Endometrial microvascular endothelial cells (primary cell): ENCODE measurements around the gene PSG11. TPM values are rescaled to one million over a fixed set of nuclear protein-coding genes. Genes with fewer than 3 reads are reported as not detected.
"Not testable (repeated sequence)": the region's sequence is repeated elsewhere in the genome, so short reads cannot be mapped to it uniquely, and the experiment has no call there.

Source experiments
- in situ Hi-C: cut with HindIII; loops from 2 replicates; pipeline ENCODE4 v1.10.0; 2017; ENCODE audit warnings: low sequenced_read_pairs, low pct_unique_long_range_greater_than_20kb; ENCODE audit errors: inconsistent ontology term
- total RNA-seq: library from RNA; depleted of rRNA; stranded (reverse); fragments of >200 nt; gene quantifications from one replicate; pipeline ENCODE4 v1.2.3, GENCODE V29; 2015; ENCODE audit errors: inconsistent ontology term

Gene PSG11
- total RNA-seq, 1 donor from 2014 or later, result not detected

DNA sequence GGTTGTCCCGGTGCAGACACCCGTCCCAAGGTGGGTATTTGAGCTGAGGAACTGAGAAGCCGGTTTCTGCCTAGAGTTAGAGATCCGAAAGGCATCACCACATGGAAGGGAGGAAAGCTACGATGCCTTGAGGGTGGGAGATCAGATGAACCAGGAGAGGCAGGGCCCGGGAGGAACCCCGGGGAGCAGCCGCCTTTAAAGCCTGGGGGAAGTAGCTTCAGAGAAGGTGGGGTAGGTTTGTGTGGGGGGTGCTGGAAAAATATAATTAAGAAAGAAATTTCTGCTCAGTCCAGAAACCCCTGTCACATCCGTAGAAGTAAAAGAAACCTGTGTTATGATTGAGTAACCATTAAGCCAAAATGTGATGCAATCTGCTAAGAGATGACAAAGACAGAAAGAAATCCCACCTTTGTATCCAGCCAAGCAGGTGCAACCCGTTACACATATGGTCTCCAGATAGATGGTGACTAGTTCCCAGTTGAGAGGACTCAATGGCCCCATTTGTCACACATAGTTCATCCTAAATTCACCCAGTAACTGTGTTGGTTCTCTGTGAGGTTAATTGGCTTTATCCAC, 34.2 kb downstream of the PSG11 start:
- in situ Hi-C loops, result not testable (repeated sequence)

GRCh38 chr19:42989851-42990250, 36.4 kb downstream of the PSG11 start:
- in situ Hi-C loops, result no loop called here

DNA sequence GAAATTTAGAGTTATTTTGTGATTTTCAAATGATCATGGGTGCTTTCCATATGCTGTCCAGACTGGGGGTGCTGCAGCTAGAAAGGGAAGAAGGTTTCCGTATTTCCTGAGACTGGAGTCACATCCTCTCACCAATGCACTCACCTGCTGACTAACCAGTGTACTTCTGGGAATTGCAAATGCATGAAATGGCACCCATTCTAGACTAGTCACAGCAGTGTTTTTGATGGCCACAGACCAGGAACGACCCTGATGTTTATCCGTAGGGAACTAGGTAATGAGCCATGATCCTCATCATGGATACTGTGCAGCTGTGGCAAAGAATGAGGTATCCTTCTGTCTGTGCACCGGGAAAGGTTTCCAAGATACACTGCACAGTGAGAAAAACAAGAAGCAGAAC, 37.1 kb downstream of the PSG11 start:
- in situ Hi-C loops, result not testable (repeated sequence)

DNA sequence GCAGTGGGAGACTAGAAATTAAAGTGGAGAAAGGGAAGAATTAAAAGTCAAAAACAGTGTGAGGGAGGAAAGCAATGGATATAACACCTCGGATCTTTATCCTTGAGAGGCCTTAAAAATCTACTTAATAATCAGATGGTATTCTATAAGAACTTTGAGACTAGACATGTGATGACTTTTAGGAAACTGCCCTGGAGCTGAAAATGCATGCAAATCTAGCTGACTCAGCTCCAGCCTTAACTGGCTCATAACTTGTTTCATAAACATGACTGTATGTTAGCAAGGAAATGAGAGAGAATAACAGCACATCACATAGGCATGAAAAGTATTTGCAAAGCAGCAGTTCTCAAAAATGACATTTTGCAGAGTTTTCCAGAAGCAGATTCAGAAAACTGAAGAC, 38.1 kb downstream of the PSG11 start:
- in situ Hi-C loops, result not testable (repeated sequence)

GRCh38 chr19:42985588-42985987, 40.7 kb downstream of the PSG11 start:
- in situ Hi-C loops, result no loop called here

DNA sequence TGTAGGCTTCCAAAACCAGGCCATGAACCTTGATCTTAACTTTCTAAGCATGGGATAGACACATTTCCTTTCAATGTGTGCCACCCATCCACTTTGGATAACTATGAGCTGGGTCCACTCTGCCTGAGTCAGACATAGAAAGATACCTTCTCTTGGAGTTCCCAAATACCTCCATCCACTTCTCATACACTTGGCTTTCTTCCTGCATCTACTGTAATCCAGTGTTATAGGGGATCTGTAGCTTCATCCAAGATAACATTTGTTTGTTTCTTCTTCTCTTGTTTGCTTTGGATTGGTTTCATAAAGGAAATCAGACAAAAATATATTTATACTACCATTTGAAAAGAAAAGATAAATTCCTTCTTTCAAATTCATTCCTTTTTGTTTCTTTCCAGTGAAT, 44.2 kb downstream of the PSG11 start:
- in situ Hi-C loops, result not testable (repeated sequence)

DNA sequence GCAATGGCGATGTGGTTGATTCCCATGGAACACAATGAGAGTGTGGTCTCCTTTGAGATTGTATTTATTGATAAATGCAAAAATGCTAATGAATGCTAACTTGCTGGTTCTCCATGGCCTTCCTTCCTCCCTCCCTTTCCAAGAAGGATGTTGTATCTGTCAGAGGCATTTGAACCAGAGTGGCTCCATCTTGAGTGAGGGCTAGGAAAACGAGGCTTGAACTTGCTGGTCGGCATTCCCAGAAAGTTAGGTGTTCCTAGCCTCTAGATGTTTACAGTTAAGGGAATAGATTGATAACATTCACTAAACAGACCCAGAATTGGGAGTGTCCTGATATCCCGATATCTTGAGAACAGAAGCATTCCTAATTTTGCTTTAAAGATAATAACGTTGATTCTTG, 54.8 kb downstream of the PSG11 start:
- in situ Hi-C loops, result not testable (repeated sequence)

GRCh38 chr19:42965176-42965575, 61.1 kb downstream of the PSG11 start:
- in situ Hi-C loops, result no loop called here

DNA sequence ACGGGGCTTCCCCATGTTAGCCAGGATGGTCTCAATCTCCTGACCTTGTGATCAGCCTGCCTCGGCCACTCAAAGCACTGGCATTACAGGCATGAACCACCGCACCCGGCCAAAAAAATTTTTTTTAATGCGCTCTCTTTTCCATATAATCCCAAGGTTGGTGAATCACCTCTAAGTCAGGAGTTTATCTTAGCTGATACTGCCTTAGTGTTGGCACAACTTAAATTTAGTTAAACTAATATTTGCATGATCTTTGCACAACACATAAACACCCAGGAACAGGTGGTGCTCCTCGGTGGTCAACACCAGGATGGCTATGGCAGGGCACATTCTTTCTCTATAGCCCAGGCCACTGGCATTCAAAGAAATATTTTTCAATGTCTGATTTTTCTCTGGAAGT, 65.2 kb downstream of the PSG11 start:
- in situ Hi-C loops, result no loop called here

Other genes starting within 250 kb of the PSG11 start
- 1.4 TPM for gene PSG1, start 146.8 kb downstream of the PSG11 start, total RNA-seq
- gene PSG6, start 108.6 kb downstream of the PSG11 start, total RNA-seq, result not detected
- gene PSG7, start 89.3 kb downstream of the PSG11 start, total RNA-seq, result not detected
- not detected for gene PSG2, start 56.2 kb upstream of the PSG11 start, total RNA-seq
- gene PSG5, start 160.1 kb upstream of the PSG11 start, total RNA-seq, result 1.4 TPM
- gene PSG4, start 179.2 kb upstream of the PSG11 start, total RNA-seq, result 15.1 TPM
- gene PSG9, start 243.1 kb upstream of the PSG11 start, total RNA-seq, result 5.5 TPM